ENCODE data around the gene GRAPL.
"Not testable (repeated sequence)": the region's sequence is repeated elsewhere in the genome, so short reads cannot be mapped to it uniquely, and the experiment has no call there.

GRAPL gene

GRCh38 chr17:19127148-19127980 is at the start of gene GRAPL:
Gene GRAPL, plus strand, starts transcription at chr17:19127589. Its CDS starts 31 bp downstream, at chr17:19127620.
- not testable (repeated sequence) for DNase-seq (ENCODE audit: low read depth); H3K4me3 ChIP-seq (ENCODE audit: low read depth, low read length)

- DNase-seq (ENCODE audit: low read depth): not testable (repeated sequence)
These were observed 38.3 kb upstream of the GRAPL start for GRCh38 chr17:19088804-19089685.

GRCh38 chr17:19090058-19090772 is 37.2 kb upstream of the GRAPL start:
- not testable (repeated sequence) for DNase-seq (ENCODE audit: low read depth); H3K4me3 ChIP-seq (ENCODE audit: low read depth, low read length)

More at GRCh38 chr17:19088804-19089685, 38.3 kb upstream of the GRAPL start:
- not testable (repeated sequence) for H3K4me3 ChIP-seq (ENCODE audit: low read depth, low read length)

GRCh38 chr17:19092737-19093683 is 34.4 kb upstream of the GRAPL start:
- DNase-seq (ENCODE audit: low read depth); H3K4me3 ChIP-seq (ENCODE audit: low read depth, low read length): not testable (repeated sequence)

- not testable (repeated sequence) for DNase-seq (ENCODE audit: low read depth); H3K4me3 ChIP-seq (ENCODE audit: low read depth, low read length)
These were observed 33.5 kb upstream of the GRAPL start for GRCh38 chr17:19093684-19094438.

GRCh38 chr17:19108517-19108916 is 18.9 kb upstream of the GRAPL start:
- not testable (repeated sequence) for H3K4me3 ChIP-seq (ENCODE audit: low read depth, low read length); DNase-seq (ENCODE audit: low read depth)

GRCh38 chr17:19110189-19111097 is 16.9 kb upstream of the GRAPL start:
- peak overlapping the region; percentile 37 for H3K4me3 ChIP-seq (ENCODE audit: low read depth, low read length)
- not testable (repeated sequence) for DNase-seq (ENCODE audit: low read depth)

GRCh38 chr17:19111111-19111711 is 16.2 kb upstream of the GRAPL start:
- DNase-seq (ENCODE audit: low read depth): not testable (repeated sequence)
- H3K4me3 ChIP-seq (ENCODE audit: low read depth, low read length): peak overlapping the region; percentile 37

GRCh38 chr17:19111801-19112458 is 15.5 kb upstream of the GRAPL start:
- peak; percentile 29 for DNase-seq (ENCODE audit: low read depth)
- H3K4me3 ChIP-seq (ENCODE audit: low read depth, low read length): not testable (repeated sequence)

GRCh38 chr17:19112459-19112826 is 14.9 kb upstream of the GRAPL start:
- DNase-seq (ENCODE audit: low read depth); H3K4me3 ChIP-seq (ENCODE audit: low read depth, low read length): not testable (repeated sequence)

- not testable (repeated sequence) for DNase-seq (ENCODE audit: low read depth); H3K4me3 ChIP-seq (ENCODE audit: low read depth, low read length)
These were observed 8.7 kb upstream of the GRAPL start for GRCh38 chr17:19118695-19119094.

- DNase-seq (ENCODE audit: low read depth): not testable (repeated sequence)
These were observed 2.1 kb upstream of the GRAPL start for GRCh38 chr17:19125289-19125688.

GRCh38 chr17:19129500-19129899 is 2.1 kb downstream of the GRAPL start:
- H3K4me3 ChIP-seq (ENCODE audit: low read depth, low read length): not testable (repeated sequence)

More at GRCh38 chr17:19125289-19125688, 2.1 kb upstream of the GRAPL start:
- not testable (repeated sequence) for H3K4me3 ChIP-seq (ENCODE audit: low read depth, low read length)

GRCh38 chr17:19131108-19131507 is 3.7 kb downstream of the GRAPL start:
- not testable (repeated sequence) for DNase-seq (ENCODE audit: low read depth); H3K4me3 ChIP-seq (ENCODE audit: low read depth, low read length)

More at GRCh38 chr17:19129500-19129899, 2.1 kb downstream of the GRAPL start:
- not testable (repeated sequence) for DNase-seq (ENCODE audit: low read depth)

GRCh38 chr17:19131772-19132171 is 4.4 kb downstream of the GRAPL start:
- H3K4me3 ChIP-seq (ENCODE audit: low read depth, low read length); DNase-seq (ENCODE audit: low read depth): not testable (repeated sequence)

GRCh38 chr17:19133793-19134192 is 6.4 kb downstream of the GRAPL start:
- not testable (repeated sequence) for H3K4me3 ChIP-seq (ENCODE audit: low read depth, low read length); DNase-seq (ENCODE audit: low read depth)

Measured in skeletal muscle cell (primary cell).